WTC11 (cell line): ENCODE data around the gene IL20RA. TPM values are rescaled to one million over a fixed set of nuclear protein-coding genes. Genes with fewer than 3 reads are reported as not detected.

Experiments
- ATAC-seq: fragments of 200-7000 bp; cut with Tn5 transposase; 2 replicates; pipeline ENCODE4 v1.10.0; 2021; ENCODE audit warnings: mild to moderate bottlenecking, moderate library complexity
- CTCF ChIA-PET: fragments of 300-600 bp; sonication (Branson Sonifier 250); formaldehyde crosslinking; loops from one replicate; lab custom pipeline; 2021; ENCODE audit warnings: antibody characterized with exemption; lab: Charles Lee
- POLR2A ChIA-PET: fragments of 350-600 bp; sonication (Branson Sonifier 250); formaldehyde crosslinking; loops from one replicate; lab custom pipeline; 2021; ENCODE audit warnings: antibody characterized with exemption; lab: Charles Lee
- DNase-seq: peaks from one replicate; pipeline ENCODE4 v3.0.0; 2021; ENCODE audit warnings: low spot score
- H3K27ac Mint-ChIP-seq: 2 replicates; pipeline ENCODE4 v1.8.0; 2021; ENCODE audit warnings: mixed read lengths
- H3K27me3 Mint-ChIP-seq: 2 replicates; pipeline ENCODE4 v1.8.0; 2021; ENCODE audit warnings: low read depth, mild to moderate bottlenecking, moderate library complexity, mixed read lengths
- H3K36me3 Mint-ChIP-seq: 2 replicates; pipeline ENCODE4 v1.8.0; 2021; ENCODE audit warnings: mixed read lengths
- H3K4me1 Mint-ChIP-seq: 2 replicates; pipeline ENCODE4 v1.8.0; 2022; ENCODE audit warnings: mixed read lengths
- H3K4me3 Mint-ChIP-seq: 2 replicates; pipeline ENCODE4 v1.8.0; 2021; ENCODE audit warnings: mild to moderate bottlenecking, moderate library complexity, mixed read lengths
- H3K9me3 Mint-ChIP-seq: 2 replicates; pipeline ENCODE4 v1.8.0; 2021; ENCODE audit warnings: mixed read lengths
- CDX4 ChIP-seq: fragments of 250-450 bp; sonication (Bioruptor Pico); IDR thresholded peaks from 2 replicates; pipeline ENCODE4 v1.9.0; 2021; ENCODE audit warnings: moderate library complexity, mild to moderate bottlenecking, inconsistent platforms, borderline replicate concordance
- CREM ChIP-seq: sonication (generic); formaldehyde crosslinking; IDR thresholded peaks from 2 replicates; pipeline ENCODE4 v1.8.1; 2022; ENCODE audit warnings: mild to moderate bottlenecking, missing genetic modification reagents, moderate library complexity
- FOXJ3 ChIP-seq: sonication (generic); formaldehyde crosslinking; IDR thresholded peaks from 2 replicates; pipeline ENCODE4 v1.9.0; 2021; ENCODE audit warnings: missing genetic modification reagents, mild to moderate bottlenecking, borderline replicate concordance
- FOXK1 ChIP-seq: sonication (generic); formaldehyde crosslinking; IDR thresholded peaks from 2 replicates; pipeline ENCODE4 v1.8.0; 2022; ENCODE audit warnings: mild to moderate bottlenecking, moderate library complexity, missing genetic modification reagents
- FOXP1 ChIP-seq: sonication (generic); formaldehyde crosslinking; IDR thresholded peaks from 2 replicates; pipeline ENCODE4 v1.8.0; 2022; ENCODE audit warnings: missing genetic modification reagents, mild to moderate bottlenecking, moderate library complexity, borderline replicate concordance
- IRF1 ChIP-seq: sonication (generic); formaldehyde crosslinking; IDR thresholded peaks from 2 replicates; pipeline ENCODE4 v1.8.0; 2023; ENCODE audit warnings: missing genetic modification reagents
- NFYB ChIP-seq: sonication (generic); formaldehyde crosslinking; conservative IDR thresholded peaks from 2 replicates; pipeline ENCODE4 v1.8.0; 2022; ENCODE audit warnings: low read depth, missing genetic modification reagents
- RORB ChIP-seq: fragments of 250-450 bp; sonication (Bioruptor Pico); IDR thresholded peaks from 2 replicates; pipeline ENCODE4 v1.9.0; 2021; ENCODE audit warnings: mild to moderate bottlenecking
- ZNF281 ChIP-seq: sonication (generic); formaldehyde crosslinking; IDR thresholded peaks from 2 replicates; pipeline ENCODE4 v1.8.0; 2023; ENCODE audit warnings: mild to moderate bottlenecking, missing genetic modification reagents
- ZNF416 ChIP-seq: fragments of 250-450 bp; sonication (Bioruptor Pico); IDR thresholded peaks from 2 replicates; pipeline ENCODE4 v1.9.0; 2021; ENCODE audit warnings: mild to moderate bottlenecking, inconsistent platforms
- ZNF512 ChIP-seq: sonication (generic); formaldehyde crosslinking; IDR thresholded peaks from 2 replicates; pipeline ENCODE4 v1.8.1; 2022; ENCODE audit warnings: missing genetic modification reagents, borderline replicate concordance
- total RNA-seq: library from RNA; stranded (reverse); gene quantifications from 3 replicates; pipeline ENCODE4 v1.2.3, GENCODE V29; 2021
- TF ChIP-seq, protein P1 (sequence below): sonication (generic); formaldehyde crosslinking; IDR thresholded peaks from 2 replicates; pipeline ENCODE4 v1.8.0; 2022; ENCODE audit warnings: mild to moderate bottlenecking, missing genetic modification reagents
- TF ChIP-seq, protein P2 (sequence below): fragments of 250-450 bp; sonication (Bioruptor Pico); IDR thresholded peaks from 2 replicates; pipeline ENCODE4 v1.9.0; 2021; ENCODE audit warnings: mild to moderate bottlenecking
- TF ChIP-seq, protein P3 (sequence below): sonication (generic); formaldehyde crosslinking; IDR thresholded peaks from 2 replicates; pipeline ENCODE4 v1.8.0; 2022; ENCODE audit warnings: mild to moderate bottlenecking, missing genetic modification reagents

IL20RA gene
- total RNA-seq, 1 experiment from 2014 or later: 1.3 TPM

- TF ChIP-seq ZNF512 (CRISPR knock-in tag): no peak
- TF ChIP-seq, protein P1, sequence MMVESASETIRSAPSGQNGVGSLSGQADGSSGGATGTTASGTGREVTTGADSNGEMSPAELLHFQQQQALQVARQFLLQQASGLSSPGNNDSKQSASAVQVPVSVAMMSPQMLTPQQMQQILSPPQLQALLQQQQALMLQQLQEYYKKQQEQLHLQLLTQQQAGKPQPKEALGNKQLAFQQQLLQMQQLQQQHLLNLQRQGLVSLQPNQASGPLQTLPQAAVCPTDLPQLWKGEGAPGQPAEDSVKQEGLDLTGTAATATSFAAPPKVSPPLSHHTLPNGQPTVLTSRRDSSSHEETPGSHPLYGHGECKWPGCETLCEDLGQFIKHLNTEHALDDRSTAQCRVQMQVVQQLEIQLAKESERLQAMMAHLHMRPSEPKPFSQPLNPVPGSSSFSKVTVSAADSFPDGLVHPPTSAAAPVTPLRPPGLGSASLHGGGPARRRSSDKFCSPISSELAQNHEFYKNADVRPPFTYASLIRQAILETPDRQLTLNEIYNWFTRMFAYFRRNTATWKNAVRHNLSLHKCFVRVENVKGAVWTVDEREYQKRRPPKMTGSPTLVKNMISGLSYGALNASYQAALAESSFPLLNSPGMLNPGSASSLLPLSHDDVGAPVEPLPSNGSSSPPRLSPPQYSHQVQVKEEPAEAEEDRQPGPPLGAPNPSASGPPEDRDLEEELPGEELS: no peak
- TF ChIP-seq, all 79 proteins: peak for 0
Measured at GRCh38 chr6:136995521-136995920, 49.2 kb downstream of the IL20RA start (continued).

- DNase-seq: no peak
Measured at GRCh38 chr6:136994782-136995181, 50.0 kb downstream of the IL20RA start.

More at GRCh38 chr6:136994782-136995181, 50.0 kb downstream of the IL20RA start:
- H3K36me3 Mint-ChIP-seq: no peaks in the 10 kb centered on the region
- peaks cover 42% of the 10 kb centered on the region for H3K4me1 Mint-ChIP-seq
- H3K4me3 Mint-ChIP-seq: no peak overlapping the region
- H3K27ac Mint-ChIP-seq: no peak overlapping the region
- ATAC-seq: no peak
- H3K27me3 Mint-ChIP-seq: no peaks in the 10 kb centered on the region; the same call in 1 of the 2 replicates
- ChIA-PET CTCF (interaction anchor here (1.2 kb wide), 1 partner anchor 26 kb away, joined by 3 read pairs; no protein-coding TSS in a partner anchor), POLR2A (no interaction called here)
- 0 out of 2 replicates have a peak, but pooled peaks cover 3% of the 10 kb centered on the region for H3K9me3 Mint-ChIP-seq
- TF ChIP-seq FOXJ3 (CRISPR knock-in tag) (no peak), ZNF512 (CRISPR knock-in tag) (no peak), RORB (CRISPR knock-in tag) (no peak), FOXK1 (CRISPR knock-in tag) (no peak), FOXP1 (CRISPR knock-in tag) (no peak), NFYB (CRISPR knock-in tag) (no peak), CREM (CRISPR knock-in tag) (no peak), ZNF416 (CRISPR knock-in tag) (no peak), IRF1 (CRISPR knock-in tag) (no peak), CDX4 (no peak), ZNF281 (CRISPR knock-in tag) (no peak)
- TF ChIP-seq, protein P2, sequence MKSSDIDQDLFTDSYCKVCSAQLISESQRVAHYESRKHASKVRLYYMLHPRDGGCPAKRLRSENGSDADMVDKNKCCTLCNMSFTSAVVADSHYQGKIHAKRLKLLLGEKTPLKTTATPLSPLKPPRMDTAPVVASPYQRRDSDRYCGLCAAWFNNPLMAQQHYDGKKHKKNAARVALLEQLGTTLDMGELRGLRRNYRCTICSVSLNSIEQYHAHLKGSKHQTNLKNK (CRISPR knock-in tag): no peak
- TF ChIP-seq, protein P3, sequence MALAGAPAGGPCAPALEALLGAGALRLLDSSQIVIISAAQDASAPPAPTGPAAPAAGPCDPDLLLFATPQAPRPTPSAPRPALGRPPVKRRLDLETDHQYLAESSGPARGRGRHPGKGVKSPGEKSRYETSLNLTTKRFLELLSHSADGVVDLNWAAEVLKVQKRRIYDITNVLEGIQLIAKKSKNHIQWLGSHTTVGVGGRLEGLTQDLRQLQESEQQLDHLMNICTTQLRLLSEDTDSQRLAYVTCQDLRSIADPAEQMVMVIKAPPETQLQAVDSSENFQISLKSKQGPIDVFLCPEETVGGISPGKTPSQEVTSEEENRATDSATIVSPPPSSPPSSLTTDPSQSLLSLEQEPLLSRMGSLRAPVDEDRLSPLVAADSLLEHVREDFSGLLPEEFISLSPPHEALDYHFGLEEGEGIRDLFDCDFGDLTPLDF (CRISPR knock-in tag): no peak
- TF ChIP-seq, protein P1: no peak
